Astrocyte of the spinal cord (primary cell): ENCODE results near the gene AAK1.

Experiments used
- DNase-seq: peaks from one replicate; pipeline ENCODE4 v3.0.0; 2011; ENCODE audit warnings: low read depth, low spot score
- H3K4me3 ChIP-seq: 2 replicates; pipeline ENCODE4 v1.5.1; 2011; ENCODE audit warnings: low read depth, mild to moderate bottlenecking, low read length, moderate library complexity
- in situ Hi-C: cut with HindIII; loops from 2 replicates; pipeline ENCODE4 v1.10.0; 2017; ENCODE audit warnings: low sequenced_read_pairs
- TF ChIP-seq, protein P1 (sequence below): IDR thresholded peaks from 2 replicates; pipeline ENCODE4 v1.5.1; 2012; ENCODE audit warnings: low read depth, mild to moderate bottlenecking, low read length, inconsistent platforms

Gene AAK1

DNA sequence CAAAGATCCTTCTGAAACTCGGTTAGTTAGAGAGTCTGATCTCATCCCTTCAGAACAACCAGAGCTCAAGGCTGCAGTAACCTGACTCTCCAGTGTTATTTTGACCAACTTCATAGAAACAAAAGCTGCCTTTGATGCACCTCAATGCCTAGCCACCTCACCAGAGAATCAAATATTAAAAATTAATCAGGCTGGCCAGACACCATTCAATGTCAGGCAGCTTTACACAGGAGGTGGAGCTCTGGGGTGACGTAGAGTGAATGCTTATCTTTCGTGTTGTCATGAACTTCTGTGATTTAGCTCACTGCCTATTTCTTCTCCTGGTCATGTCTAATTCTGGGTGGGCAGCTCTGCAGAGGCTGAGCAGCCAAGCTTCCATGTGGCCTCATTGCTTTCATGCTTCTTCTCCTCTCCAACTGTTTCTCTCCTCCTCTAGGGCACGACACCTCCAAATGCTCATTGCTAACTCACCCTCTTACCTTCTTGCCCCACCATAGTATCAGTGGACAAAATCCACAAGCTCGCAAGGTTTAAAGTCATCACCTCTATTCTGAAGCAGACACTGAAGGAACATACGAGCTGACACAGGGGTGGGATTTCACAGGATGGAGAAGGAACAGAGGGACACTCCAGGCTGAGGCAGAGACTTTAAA is 39.4 kb downstream of the AAK1 start:
- TF ChIP-seq, protein P1, sequence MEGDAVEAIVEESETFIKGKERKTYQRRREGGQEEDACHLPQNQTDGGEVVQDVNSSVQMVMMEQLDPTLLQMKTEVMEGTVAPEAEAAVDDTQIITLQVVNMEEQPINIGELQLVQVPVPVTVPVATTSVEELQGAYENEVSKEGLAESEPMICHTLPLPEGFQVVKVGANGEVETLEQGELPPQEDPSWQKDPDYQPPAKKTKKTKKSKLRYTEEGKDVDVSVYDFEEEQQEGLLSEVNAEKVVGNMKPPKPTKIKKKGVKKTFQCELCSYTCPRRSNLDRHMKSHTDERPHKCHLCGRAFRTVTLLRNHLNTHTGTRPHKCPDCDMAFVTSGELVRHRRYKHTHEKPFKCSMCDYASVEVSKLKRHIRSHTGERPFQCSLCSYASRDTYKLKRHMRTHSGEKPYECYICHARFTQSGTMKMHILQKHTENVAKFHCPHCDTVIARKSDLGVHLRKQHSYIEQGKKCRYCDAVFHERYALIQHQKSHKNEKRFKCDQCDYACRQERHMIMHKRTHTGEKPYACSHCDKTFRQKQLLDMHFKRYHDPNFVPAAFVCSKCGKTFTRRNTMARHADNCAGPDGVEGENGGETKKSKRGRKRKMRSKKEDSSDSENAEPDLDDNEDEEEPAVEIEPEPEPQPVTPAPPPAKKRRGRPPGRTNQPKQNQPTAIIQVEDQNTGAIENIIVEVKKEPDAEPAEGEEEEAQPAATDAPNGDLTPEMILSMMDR = no peak
- no peak overlapping the region for H3K4me3 ChIP-seq
- no peak for DNase-seq
- in situ Hi-C loops = no loop called here

DNA sequence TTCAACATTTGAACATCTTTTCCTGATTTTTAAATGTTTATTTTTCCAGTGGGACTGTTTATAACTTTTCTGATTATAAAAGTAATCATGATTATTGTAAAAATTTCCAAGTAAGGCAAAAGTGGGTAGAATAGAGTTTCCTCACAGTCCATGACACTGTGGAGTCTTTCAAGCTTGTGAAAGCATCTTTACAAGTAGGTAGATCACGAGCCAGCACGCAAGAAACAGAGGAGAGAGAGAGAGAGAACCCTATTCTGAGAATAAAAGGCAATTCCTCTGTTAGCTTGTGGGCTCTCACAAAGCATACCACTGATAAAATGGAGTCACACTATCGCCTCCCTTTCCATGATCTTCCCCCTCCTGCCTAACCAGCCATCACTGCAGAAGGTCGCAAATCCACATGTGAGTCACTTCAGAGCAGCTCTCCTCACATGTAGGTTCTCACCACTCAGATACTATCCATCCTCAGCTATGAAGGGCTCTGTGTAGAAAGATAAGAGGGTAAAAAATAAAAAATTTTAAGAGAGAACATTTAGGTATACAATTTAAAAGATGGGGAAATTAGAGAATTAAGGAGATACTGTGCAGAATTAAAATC is 40.3 kb downstream of the AAK1 start:
- no peak for DNase-seq
- H3K4me3 ChIP-seq = no peak overlapping the region
- in situ Hi-C loops = no loop called here
- TF ChIP-seq, protein P1 = no peak

DNA sequence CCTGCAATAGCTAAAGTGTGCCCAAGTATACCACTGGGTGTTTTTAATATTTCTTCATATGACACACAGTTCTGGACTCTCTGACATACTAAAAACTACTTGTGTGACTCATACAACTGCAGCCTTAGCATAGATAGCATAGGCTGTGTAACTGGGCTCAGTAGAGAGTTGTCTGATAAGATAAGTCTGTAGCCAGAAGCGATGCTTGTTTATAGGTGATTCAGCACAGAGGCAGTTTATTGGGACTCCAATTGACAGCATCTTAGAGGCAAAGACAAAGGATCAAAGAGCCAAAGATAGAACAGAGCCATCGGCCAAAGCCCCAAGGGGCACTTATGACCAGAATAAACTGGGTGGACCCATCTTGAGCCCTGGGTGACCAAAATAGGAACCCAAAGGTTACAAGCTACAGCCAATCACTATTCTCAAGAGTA is 42.3 kb downstream of the AAK1 start:
- H3K4me3 ChIP-seq = no peak overlapping the region
- DNase-seq = peak; percentile 71
- in situ Hi-C loops = no loop called here
- TF ChIP-seq, protein P1 = no peak

DNA sequence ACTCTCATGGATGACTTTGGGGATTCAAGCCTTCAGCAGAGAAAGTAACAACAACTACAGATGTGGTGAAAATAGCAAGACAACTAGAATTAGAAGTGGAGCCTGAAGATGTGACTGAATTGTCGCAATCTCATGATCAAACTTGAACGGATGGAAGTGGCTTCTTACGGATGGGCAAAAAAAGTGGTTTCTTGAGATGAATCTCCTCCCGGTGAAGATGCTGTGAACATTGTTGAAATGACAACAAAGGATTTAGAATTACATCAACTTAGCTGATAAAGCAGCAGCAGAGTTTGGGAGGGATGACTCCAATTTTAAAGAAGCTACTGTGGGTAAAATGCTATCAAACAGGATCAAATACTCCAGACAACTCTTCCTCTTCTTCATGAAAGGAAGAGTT is 43.1 kb downstream of the AAK1 start:
- no peak for DNase-seq
- TF ChIP-seq, protein P1 = no peak
- in situ Hi-C loops = no loop called here

DNA sequence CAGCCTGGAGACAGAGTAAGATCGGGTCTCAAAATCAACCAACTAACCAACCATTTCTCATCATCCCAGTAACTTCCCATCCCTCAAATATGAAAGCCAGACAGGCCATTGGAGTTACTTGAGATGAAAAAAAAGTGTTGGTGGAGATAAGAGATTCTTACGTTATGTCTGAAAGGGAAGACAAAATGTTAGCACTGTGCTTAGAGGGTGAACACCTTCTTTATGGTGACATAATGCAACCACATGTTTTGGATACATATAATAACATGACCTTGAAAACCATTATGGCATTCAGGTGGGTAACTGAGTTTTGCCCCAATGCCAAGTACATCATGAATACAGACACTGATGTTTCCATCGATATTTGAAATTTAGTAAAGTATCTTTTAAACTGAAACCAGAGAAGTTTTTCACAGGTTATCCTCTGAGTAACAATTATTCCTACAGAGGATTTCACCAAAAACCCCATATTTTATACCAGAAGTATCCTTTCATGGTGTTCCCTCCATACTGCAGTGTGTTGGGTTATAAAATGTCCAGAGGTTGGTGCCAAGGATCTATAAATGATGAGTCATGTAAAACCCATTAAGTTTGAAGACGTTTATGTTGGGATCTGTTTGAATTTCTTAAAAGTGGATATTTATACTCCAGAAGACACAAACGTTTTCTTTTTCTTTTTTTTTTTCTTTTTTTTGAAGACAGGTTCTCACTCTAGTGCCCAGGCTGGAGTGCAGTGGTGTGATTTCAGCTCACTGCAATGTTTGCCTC is 45.5 kb downstream of the AAK1 start:
- TF ChIP-seq, protein P1 = no peak
- H3K4me3 ChIP-seq = no peak overlapping the region
- in situ Hi-C loops = no loop called here
- DNase-seq = no peak

More for the DNA sequence above, 43.1 kb downstream of the AAK1 start:
- H3K4me3 ChIP-seq = no peak overlapping the region

DNA sequence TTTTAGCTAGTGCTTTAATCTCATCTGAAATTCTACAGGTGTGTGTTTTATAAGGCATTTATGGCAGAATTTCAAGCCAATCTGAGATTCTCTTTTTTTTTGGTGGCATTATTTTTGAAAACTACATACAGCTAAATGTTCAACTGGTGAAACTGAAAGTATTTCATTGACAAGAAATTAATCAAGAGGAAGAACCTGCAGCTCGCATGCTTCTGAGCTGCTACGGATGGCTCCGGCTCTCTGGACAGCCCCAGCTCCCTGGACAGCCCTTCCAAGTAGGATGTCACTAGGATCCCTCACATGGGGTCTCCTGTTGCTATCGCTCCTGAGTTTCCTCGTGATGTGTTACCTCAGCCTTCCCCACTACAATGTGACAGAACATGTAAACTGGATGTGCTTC is 46.4 kb downstream of the AAK1 start:
- DNase-seq = no peak
- TF ChIP-seq, protein P1 = no peak

More for the DNA sequence above, 46.4 kb downstream of the AAK1 start:
- H3K4me3 ChIP-seq = no peak overlapping the region
- in situ Hi-C loops = no loop called here
